ENCODE results near the gene TPRN. TPM values are rescaled to one million over a fixed set of nuclear protein-coding genes. Genes with fewer than 3 reads are reported as not detected.

The TPRN gene
- total and polyA plus RNA-seq, 2 experiments from 2014 or later = 6.4 to 29.2 TPM

- H2AFZ ChIP-seq = no peak overlapping the region
- H3K27me3 Mint-ChIP-seq (ENCODE audit: insufficient read depth, low read depth, poor library complexity) = no peaks in the 10 kb centered on the region
- 0 out of 2 replicates have a peak, but pooled peaks cover 3% of the 10 kb centered on the region for H3F3A ChIP-seq (replicated peaks; ENCODE audit: low read depth)
- no peaks in the 10 kb centered on the region for H3K9me2 ChIP-seq (ENCODE audit: insufficient read depth)
- TF ChIP-seq STAT1 (IDR thresholded peaks at IDR 0.05; ENCODE audit: unreplicated experiment) (no peak), EZH2 (IDR thresholded peaks at IDR 0.05; ENCODE audit: low read depth, unreplicated experiment) (no peak), EZH2phosphoT487 (IDR thresholded peaks at IDR 0.05; ENCODE audit: unreplicated experiment) (no peak)
- no peak for DNase-seq (ENCODE audit: low spot score)
- no peak overlapping the region for H3K4me3 Mint-ChIP-seq
- H3K4me1 ChIP-seq (ENCODE audit: insufficient read depth) = 0 out of 2 replicates have a peak, but pooled peaks cover 3% of the 10 kb centered on the region
- H4K20me1 ChIP-seq (replicated peaks; ENCODE audit: insufficient read depth) = no peaks in the 10 kb centered on the region; the same call in 1 of the 2 replicates
- H3K79me2 ChIP-seq (replicated peaks; ENCODE audit: insufficient read depth) = no peaks in the 10 kb centered on the region
- no peak overlapping the region for H3K27ac ChIP-seq (ENCODE audit: low read depth)
- H3K4me1 Mint-ChIP-seq = peaks cover 7% of the 10 kb centered on the region; the same call in 2 of the 3 replicates
- H3K27me3 ChIP-seq (ENCODE audit: insufficient read depth) = no peaks in the 10 kb centered on the region
- H3K9me3 Mint-ChIP-seq = no peaks in the 10 kb centered on the region
- no peaks in the 10 kb centered on the region for H3K36me3 ChIP-seq (ENCODE audit: insufficient read depth)
- no peak overlapping the region for H3K4me2 ChIP-seq
- H3K4me3 ChIP-seq = no peak overlapping the region
- ATAC-seq = no peak
- no peak overlapping the region for H3K27ac Mint-ChIP-seq
- no peaks in the 10 kb centered on the region; the same call in 1 of the 3 replicates for H3K36me3 Mint-ChIP-seq (ENCODE audit: low read depth)
Measured at GRCh38 chr9:137216188-137216965, 15.8 kb upstream of the TPRN start.

GRCh38 chr9:137215196-137215986 is 14.8 kb upstream of the TPRN start:
- Mint-ChIP-seq H3K27me3 (ENCODE audit: insufficient read depth, low read depth, poor library complexity) (no peaks in the 10 kb centered on the region), H3K9me3 (no peaks in the 10 kb centered on the region; the same call in 2 of the 3 replicates), H3K36me3 (ENCODE audit: low read depth) (peaks cover 5% of the 10 kb centered on the region; the same call in 2 of the 3 replicates), H3K4me1 (peaks cover 7% of the 10 kb centered on the region; the same call in 2 of the 3 replicates), H3K4me3 (no peak overlapping the region), H3K27ac (no peak overlapping the region)
- Histone ChIP-seq H3K79me2 (replicated peaks; ENCODE audit: insufficient read depth) (no peaks in the 10 kb centered on the region), H3K4me3 (no peak overlapping the region), H3K4me2 (no peak overlapping the region), H4K20me1 (replicated peaks; ENCODE audit: insufficient read depth) (no peaks in the 10 kb centered on the region; the same call in 1 of the 2 replicates), H3K4me1 (ENCODE audit: insufficient read depth) (0 out of 2 replicates have a peak, but pooled peaks cover 3% of the 10 kb centered on the region), H3K27ac (ENCODE audit: low read depth) (no peak overlapping the region), H3K27me3 (ENCODE audit: insufficient read depth) (no peaks in the 10 kb centered on the region), H3K9me2 (ENCODE audit: insufficient read depth) (no peaks in the 10 kb centered on the region), H3K36me3 (ENCODE audit: insufficient read depth) (no peaks in the 10 kb centered on the region), H3F3A (replicated peaks; ENCODE audit: low read depth) (0 out of 2 replicates have a peak, but pooled peaks cover 3% of the 10 kb centered on the region), H2AFZ (no peak overlapping the region)
- DNase-seq (ENCODE audit: low spot score) (no peak), ATAC-seq (no peak)
- TF ChIP-seq ZNF114 (CRISPR knock-in tag; IDR thresholded peaks at IDR 0.05) (no peak), REST (IDR thresholded peaks at IDR 0.05; ENCODE audit: unreplicated experiment) (no peak), ZNF331 (CRISPR knock-in tag; IDR thresholded peaks at IDR 0.05; ENCODE audit: low read depth) (no peak), NANOG (IDR thresholded peaks at IDR 0.05; ENCODE audit: borderline replicate concordance) (no peak), STAT1 (IDR thresholded peaks at IDR 0.05; ENCODE audit: unreplicated experiment) (no peak)

All from GM23338 (cell line).